Panc1 (cell line): ENCODE measurements around the gene SPSB3. TPM values are rescaled to one million over a fixed set of nuclear protein-coding genes. Genes with fewer than 3 reads are reported as not detected.

Source experiments
- ATAC-seq: fragments of 200-7000 bp; cut with Tn5 transposase; 2 replicates; pipeline ENCODE4 v1.9.1; 2020; ENCODE audit warnings: mild to moderate bottlenecking, moderate library complexity
- BruUV-seq: library from RNA; stranded (reverse); fragments of 400-500 nt; replicated peaks from 2 replicates; lab custom pipeline; 2021; lab: Mats Ljungman, UMichigan
- CTCF ChIA-PET: fragments of 300-600 bp; sonication (Branson Sonifier 250); formaldehyde crosslinking; loops from one replicate; lab custom pipeline; 2022; ENCODE audit warnings: antibody characterized with exemption; lab: Charles Lee
- POLR2A ChIA-PET: fragments of 300-600 bp; sonication (Branson Sonifier 250); formaldehyde crosslinking; loops from one replicate; lab custom pipeline; 2022; ENCODE audit warnings: antibody characterized with exemption; lab: Charles Lee
- DNase-seq: peaks from one replicate; pipeline ENCODE4 v3.0.0-alpha.2; 2010; ENCODE audit warnings: low read depth, low spot score
- H3K27ac ChIP-seq: 2 replicates; pipeline ENCODE4 v1.5.1; 2011; ENCODE audit warnings: mild to moderate bottlenecking, low read length, inconsistent platforms
- H3K27me3 ChIP-seq: fragments of 200-500 bp; sonication (Bioruptor generic); 2 replicates; pipeline ENCODE4 v1.6.0; 2014; ENCODE audit warnings: low read length, inconsistent platforms; ENCODE audit not compliant: control insufficient read depth, insufficient read depth
- H3K36me3 ChIP-seq: fragments of 200-500 bp; sonication (Bioruptor generic); 2 replicates; pipeline ENCODE4 v1.5.1; 2014; ENCODE audit warnings: inconsistent platforms, mild to moderate bottlenecking, low read length, moderate library complexity; ENCODE audit not compliant: control insufficient read depth, insufficient read depth
- H3K4me1 ChIP-seq: 2 replicates; pipeline ENCODE4 v1.5.1; 2011; ENCODE audit warnings: inconsistent platforms, mild to moderate bottlenecking, low read length, moderate library complexity; ENCODE audit not compliant: control insufficient read depth, insufficient read depth
- H3K4me3 ChIP-seq, 2 experiments: 2 replicates each; pipeline ENCODE4 v1.5.1; 2011 to 2012; ENCODE audit warnings: low read depth in 2 of 2, low read length in 2 of 2, mild to moderate bottlenecking in 2 of 2, inconsistent platforms in 1 of 2, moderate library complexity in 1 of 2
- H3K9me3 ChIP-seq: fragments of 200-500 bp; sonication (Bioruptor generic); 2 replicates; pipeline ENCODE4 v1.5.1; 2014; ENCODE audit warnings: low read depth, mild to moderate bottlenecking, inconsistent platforms, low read length, moderate library complexity; ENCODE audit not compliant: control insufficient read depth, insufficient read depth
- CTCF ChIP-seq: fragments of 450-650 bp; IDR thresholded peaks from 2 replicates; pipeline ENCODE4 v1.5.1; 2017; ENCODE audit warnings: mild to moderate bottlenecking
- POLR2AphosphoS5 ChIP-seq: IDR thresholded peaks from 2 replicates; pipeline ENCODE4 v1.6.1; 2012; ENCODE audit warnings: mild to moderate bottlenecking, low read depth, low read length, moderate library complexity
- REST ChIP-seq, 2 experiments: IDR thresholded peaks; 2 replicates each; pipeline ENCODE4 v1.6.1; 2011 to 2012; ENCODE audit warnings: low read depth in 2 of 2, control low read depth in 1 of 2, low read length in 1 of 2, mild to moderate bottlenecking in 1 of 2, moderate library complexity in 1 of 2; ENCODE audit not compliant: insufficient read depth in 1 of 2
- SIN3A ChIP-seq: IDR thresholded peaks from 2 replicates; pipeline ENCODE4 v1.6.1; 2012; ENCODE audit warnings: low read depth, mild to moderate bottlenecking, low read length, moderate library complexity, borderline replicate concordance; ENCODE audit not compliant: insufficient read depth
- TCF7L2 ChIP-seq: IDR thresholded peaks from 2 replicates; pipeline ENCODE4 v1.6.1; 2011; ENCODE audit warnings: mild to moderate bottlenecking, low read depth, low read length, inconsistent platforms
- in situ Hi-C: cut with HindIII; loops from 2 replicates; pipeline ENCODE4 v1.10.0; 2016; ENCODE audit warnings: low sequenced_read_pairs, low pct_unique_long_range_greater_than_20kb
- intact Hi-C: fragments of 100-400 bp; cut with micrococcal nuclease; formaldehyde crosslinking; loops from one replicate; pipeline ENCODE4 v1.10.0; 2022; ENCODE audit not compliant: unreplicated experiment
- total RNA-seq: library from RNA; stranded (reverse); gene quantifications from one replicate; pipeline ENCODE4 v1.2.1, GENCODE V29; 2021; ENCODE audit not compliant: unreplicated experiment

The SPSB3 gene
- total RNA-seq, 1 experiment from 2014 or later: 23.0 TPM

GRCh38 chr16:1771864-1772361 is 10.5 kb downstream of the SPSB3 start:
- BruUV-seq: TSS peak; percentile 98
- Histone ChIP-seq H3K9me3 (no peaks in the 10 kb centered on the region), H3K4me3 (peak overlapping the region; percentile 60 to 71), H3K36me3 (no peaks in the 10 kb centered on the region; the same call in 1 of the 2 replicates), H3K27ac (peak overlapping the region; percentile 95), H3K4me1 (peaks cover 36% of the 10 kb centered on the region), H3K27me3 (no peaks in the 10 kb centered on the region)
- in situ Hi-C loops (no loop called here), intact Hi-C loops (loop anchor here (10.0 kb wide), 1 partner anchor 1087 kb away; the partner anchor contains the start of genes JMJD8 and STUB1)
- CTCF ChIA-PET: no interaction called here
- ATAC-seq (no peak), DNase-seq (no peak)
- POLR2A ChIA-PET: no interaction called here
- TF ChIP-seq SIN3A (no peak), CTCF (no peak), POLR2AphosphoS5 (peak; percentile 61; the same call in 1 of the 2 replicates), REST (IDR thresholded peaks at IDR 0.05; ENCODE audit: insufficient read depth in 1 of 2, low read depth in 2 of 2, low read length in 1 of 2) (no peak)

- Histone ChIP-seq H3K4me3 (peak within 1 kb of the TSS; percentile 60 to 71), H3K27ac (peak within 1 kb of the TSS; percentile 95), H3K36me3 (no peaks in the 10 kb centered on the region; the same call in 1 of the 2 replicates), H3K9me3 (no peaks in the 10 kb centered on the region), H3K4me1 (peaks cover 30% of the 10 kb centered on the region), H3K27me3 (no peaks in the 10 kb centered on the region)
- DNase-seq: no peak
- no TSS peak for BruUV-seq
- intact Hi-C loops (loop anchor here (10.0 kb wide), 1 partner anchor 1087 kb away; the partner anchor contains the start of genes JMJD8 and STUB1), in situ Hi-C loops (no loop called here)
- ChIA-PET POLR2A (no interaction called here), CTCF (no interaction called here)
- TF ChIP-seq CTCF (no peak), TCF7L2 (no peak), SIN3A (peak; percentile 10; the same call in 1 of the 2 replicates)
- ATAC-seq: peak; percentile 48
These were observed 11.0 kb downstream of the SPSB3 start, which contains the start of gene NME3 for GRCh38 chr16:1771188-1771863. Gene NME3, minus strand, starts transcription at chr16:1771543. Its CDS starts 9 bp downstream, at chr16:1771534.
